ENCODE data around the gene TMEM97.

Gene TMEM97

GRCh38 chr17:28368306-28368831 is 49.4 kb downstream of the TMEM97 start:
- H3K36me3 ChIP-seq (ENCODE audit: control insufficient read depth, insufficient read depth, low read length): peaks cover 6% of the 10 kb centered on the region
- peaks cover 17% of the 10 kb centered on the region for H3K4me1 ChIP-seq (ENCODE audit: control insufficient read depth, insufficient read depth, low read length)
- H3K27ac ChIP-seq (ENCODE audit: low read depth, low read length): peak overlapping the region; percentile 56
- no peak overlapping the region for H3K9ac ChIP-seq (ENCODE audit: low read depth, low read length)
- no peak overlapping the region for H3K4me3 ChIP-seq (ENCODE audit: low read depth, low read length)
- H3K27me3 ChIP-seq (ENCODE audit: control insufficient read depth, insufficient read depth, low read length): peaks cover 16% of the 10 kb centered on the region
- H3K9me3 ChIP-seq (ENCODE audit: control insufficient read depth, insufficient read depth, low read length): no peaks in the 10 kb centered on the region

GRCh38 chr17:28368915-28369683 is 50.1 kb downstream of the TMEM97 start:
- Histone ChIP-seq H3K27ac (ENCODE audit: low read depth, low read length) (no peak overlapping the region), H3K9me3 (ENCODE audit: control insufficient read depth, insufficient read depth, low read length) (no peaks in the 10 kb centered on the region), H3K4me3 (ENCODE audit: low read depth, low read length) (no peak overlapping the region), H3K4me1 (ENCODE audit: control insufficient read depth, insufficient read depth, low read length) (peaks cover 17% of the 10 kb centered on the region), H3K27me3 (ENCODE audit: control insufficient read depth, insufficient read depth, low read length) (peaks cover 19% of the 10 kb centered on the region), H3K9ac (ENCODE audit: low read depth, low read length) (no peak overlapping the region), H3K36me3 (ENCODE audit: control insufficient read depth, insufficient read depth, low read length) (no peaks in the 10 kb centered on the region; the same call in 1 of the 2 replicates)

- Histone ChIP-seq H3K4me1 (ENCODE audit: control insufficient read depth, insufficient read depth, low read length) (peaks cover 17% of the 10 kb centered on the region), H3K27ac (ENCODE audit: low read depth, low read length) (peak overlapping the region; percentile 74), H3K9ac (ENCODE audit: low read depth, low read length) (no peak overlapping the region), H3K4me3 (ENCODE audit: low read depth, low read length) (no peak overlapping the region), H3K9me3 (ENCODE audit: control insufficient read depth, insufficient read depth, low read length) (no peaks in the 10 kb centered on the region), H3K27me3 (ENCODE audit: control insufficient read depth, insufficient read depth, low read length) (peaks cover 19% of the 10 kb centered on the region), H3K36me3 (ENCODE audit: control insufficient read depth, insufficient read depth, low read length) (no peaks in the 10 kb centered on the region; the same call in 1 of the 2 replicates)
Observed at GRCh38 chr17:28369684-28370034, 50.7 kb downstream of the TMEM97 start.

- no peaks in the 10 kb centered on the region for H3K9me3 ChIP-seq (ENCODE audit: control insufficient read depth, insufficient read depth, low read length)
- H3K27me3 ChIP-seq (ENCODE audit: control insufficient read depth, insufficient read depth, low read length): peaks cover 19% of the 10 kb centered on the region
- peak within 1 kb of the TSS; percentile 74 for H3K27ac ChIP-seq (ENCODE audit: low read depth, low read length)
- H3K4me1 ChIP-seq (ENCODE audit: control insufficient read depth, insufficient read depth, low read length): peaks cover 17% of the 10 kb centered on the region
- H3K36me3 ChIP-seq (ENCODE audit: control insufficient read depth, insufficient read depth, low read length): no peaks in the 10 kb centered on the region; the same call in 1 of the 2 replicates
- peak within 1 kb of the TSS; percentile 83 for H3K4me3 ChIP-seq (ENCODE audit: low read depth, low read length)
- no peak within 1 kb of the TSS for H3K9ac ChIP-seq (ENCODE audit: low read depth, low read length)
Observed at GRCh38 chr17:28370035-28370743, 51.2 kb downstream of the TMEM97 start, which contains the start of gene VTN. VTN (minus strand) TSS chr17:28370307; CDS start chr17:28370203, 104 bp downstream.

- peak overlapping the region; percentile 74 for H3K27ac ChIP-seq (ENCODE audit: low read depth, low read length)
- no peaks in the 10 kb centered on the region for H3K9me3 ChIP-seq (ENCODE audit: control insufficient read depth, insufficient read depth, low read length)
- H3K9ac ChIP-seq (ENCODE audit: low read depth, low read length): no peak overlapping the region
- peak overlapping the region; percentile 83 for H3K4me3 ChIP-seq (ENCODE audit: low read depth, low read length)
- peaks cover 19% of the 10 kb centered on the region for H3K27me3 ChIP-seq (ENCODE audit: control insufficient read depth, insufficient read depth, low read length)
- no peaks in the 10 kb centered on the region for H3K36me3 ChIP-seq (ENCODE audit: control insufficient read depth, insufficient read depth, low read length)
- H3K4me1 ChIP-seq (ENCODE audit: control insufficient read depth, insufficient read depth, low read length): peaks cover 17% of the 10 kb centered on the region
Observed at GRCh38 chr17:28370744-28371103, 51.7 kb downstream of the TMEM97 start.

GRCh38 chr17:28371245-28372202 is 52.5 kb downstream of the TMEM97 start, which contains the start of gene SARM1:
SARM1 (plus strand) TSS chr17:28371694; CDS start chr17:28372033, 339 bp downstream.
- Histone ChIP-seq H3K27ac (ENCODE audit: low read depth, low read length) (peak within 1 kb of the TSS; percentile 74), H3K4me1 (ENCODE audit: control insufficient read depth, insufficient read depth, low read length) (peaks cover 17% of the 10 kb centered on the region), H3K4me3 (ENCODE audit: low read depth, low read length) (peak within 1 kb of the TSS; percentile 83), H3K36me3 (ENCODE audit: control insufficient read depth, insufficient read depth, low read length) (no peaks in the 10 kb centered on the region), H3K9ac (ENCODE audit: low read depth, low read length) (no peak within 1 kb of the TSS), H3K27me3 (ENCODE audit: control insufficient read depth, insufficient read depth, low read length) (peaks cover 19% of the 10 kb centered on the region), H3K9me3 (ENCODE audit: control insufficient read depth, insufficient read depth, low read length) (no peaks in the 10 kb centered on the region)

- Histone ChIP-seq H3K36me3 (ENCODE audit: control insufficient read depth, insufficient read depth, low read length) (no peaks in the 10 kb centered on the region), H3K4me3 (ENCODE audit: low read depth, low read length) (peak overlapping the region; percentile 83), H3K9me3 (ENCODE audit: control insufficient read depth, insufficient read depth, low read length) (no peaks in the 10 kb centered on the region), H3K4me1 (ENCODE audit: control insufficient read depth, insufficient read depth, low read length) (peaks cover 17% of the 10 kb centered on the region), H3K9ac (ENCODE audit: low read depth, low read length) (no peak overlapping the region), H3K27ac (ENCODE audit: low read depth, low read length) (no peak overlapping the region), H3K27me3 (ENCODE audit: control insufficient read depth, insufficient read depth, low read length) (peaks cover 19% of the 10 kb centered on the region)
Observed at GRCh38 chr17:28372203-28372944, 53.4 kb downstream of the TMEM97 start.

- Histone ChIP-seq H3K9ac (ENCODE audit: low read depth, low read length) (no peak overlapping the region), H3K4me3 (ENCODE audit: low read depth, low read length) (no peak overlapping the region; the same call in 1 of the 2 replicates), H3K36me3 (ENCODE audit: control insufficient read depth, insufficient read depth, low read length) (no peaks in the 10 kb centered on the region), H3K4me1 (ENCODE audit: control insufficient read depth, insufficient read depth, low read length) (peaks cover 17% of the 10 kb centered on the region), H3K27me3 (ENCODE audit: control insufficient read depth, insufficient read depth, low read length) (peaks cover 19% of the 10 kb centered on the region), H3K27ac (ENCODE audit: low read depth, low read length) (no peak overlapping the region), H3K9me3 (ENCODE audit: control insufficient read depth, insufficient read depth, low read length) (no peaks in the 10 kb centered on the region)
Observed at GRCh38 chr17:28372945-28373274, 53.9 kb downstream of the TMEM97 start.

All from HUES48 (cell line).